HepG2 (cell line): ENCODE results near the gene PSMG1. TPM values are rescaled to one million over a fixed set of nuclear protein-coding genes. Genes with fewer than 3 reads are reported as not detected.
A peak's percentile ranks its signal among the peaks of the same experiment; 100 is the strongest.

Source experiments
- ATAC-seq: fragments of 200-7000 bp; cut with Tn5 transposase; 3 replicates; pipeline ENCODE4 v1.9.1; 2020; ENCODE audit warnings: mild to moderate bottlenecking, moderate library complexity
- BruUV-seq: library from RNA; stranded (reverse); fragments of 400-500 nt; replicated peaks from 2 replicates; lab custom pipeline; 2021; lab: Mats Ljungman, UMichigan
- CTCF ChIA-PET: fragments of 300-600 bp; formaldehyde crosslinking; extraction: SDS; loops from one replicate; lab custom pipeline; 2021; ENCODE audit warnings: low total read pairs, inconsistent platforms, low intra/inter-chr PET ratio; lab: Yijun Ruan, JAX
- POLR2A ChIA-PET: fragments of 350-600 bp; sonication (Branson Sonifier 250); formaldehyde crosslinking; loops from one replicate; lab custom pipeline; 2020; ENCODE audit warnings: antibody characterized with exemption, inconsistent platforms; lab: Yijun Ruan, JAX
- DNase-seq: peaks from one replicate; pipeline ENCODE4 v3.0.0-alpha.2; 2015; ENCODE audit warnings: low spot score
- FAIRE-seq: peaks from 3 replicates; lab custom pipeline; 2011; peaks lifted over from hg19 to GRCh38; lab: Jason Lieb, UNC
- H2AFZ ChIP-seq: one replicate; pipeline ENCODE4 v1.6.1; 2011; ENCODE audit warnings: low read length, inconsistent platforms
- H3K27ac ChIP-seq: fragments of 300-600 bp; 3 replicates; pipeline ENCODE4 v1.8.0; 2011; ENCODE audit warnings: mixed run types, mild to moderate bottlenecking, mixed read lengths, low read length, inconsistent platforms; ENCODE audit not compliant: insufficient read depth; ENCODE audit errors: extremely low read length
- H3K27me3 ChIP-seq, 2 experiments: fragments of 200-600 bp in 1 of 2; 2 replicates in 1 of 2; 3 replicates in 1 of 2; pipeline versions ENCODE4 v1.6.0 to v1.8.0; 2011; ENCODE audit warnings: low read length in 2 of 2, mild to moderate bottlenecking in 2 of 2, moderate library complexity in 2 of 2, inconsistent platforms in 1 of 2; ENCODE audit not compliant: insufficient read depth in 2 of 2, control insufficient read depth in 1 of 2
- H3K36me3 ChIP-seq, 2 experiments: fragments of 200-600 bp in 1 of 2; replicated peaks in 1 of 2; 2 replicates in 1 of 2; 3 replicates in 1 of 2; pipeline versions ENCODE4 v1.5.1 to v1.8.0; 2011; ENCODE audit warnings: low read length in 2 of 2, inconsistent platforms in 1 of 2; ENCODE audit not compliant: insufficient read depth in 2 of 2, control insufficient read depth in 1 of 2
- H3K4me1 ChIP-seq: 2 replicates; pipeline ENCODE4 v1.5.1; 2012; ENCODE audit warnings: low read length, inconsistent platforms; ENCODE audit not compliant: insufficient read depth
- H3K4me2 ChIP-seq: 2 replicates; pipeline ENCODE4 v1.6.0; 2011; ENCODE audit warnings: low read depth, low read length, inconsistent platforms
- H3K4me3 ChIP-seq, 3 experiments: fragments of 200-600 bp in 1 of 3; sonication (generic), shearing (Covaris generic) in 1 of 3; replicated peaks in 1 of 3; 2 replicates each; pipeline ENCODE4 v1.5.1; 2011 to 2016; ENCODE audit warnings: low read length in 3 of 3, inconsistent platforms in 2 of 3, low read depth in 2 of 3, mild to moderate bottlenecking in 2 of 3, control low read depth in 1 of 3, mixed read lengths in 1 of 3; ENCODE audit not compliant: insufficient read depth in 1 of 3
- H3K79me2 ChIP-seq: one replicate; pipeline ENCODE4 v1.6.1; 2011; ENCODE audit warnings: low read length, inconsistent platforms; ENCODE audit not compliant: insufficient read depth
- H3K9ac ChIP-seq: 2 replicates; pipeline ENCODE4 v1.6.0; 2011; ENCODE audit warnings: mild to moderate bottlenecking, low read depth, low read length, inconsistent platforms; ENCODE audit not compliant: insufficient read depth
- H3K9me3 ChIP-seq: 2 replicates; pipeline ENCODE4 v1.5.1; 2012; ENCODE audit warnings: mild to moderate bottlenecking, low read length
- H4K20me1 ChIP-seq: 2 replicates; pipeline ENCODE4 v1.6.0; 2011; ENCODE audit warnings: inconsistent platforms, mild to moderate bottlenecking, low read length, moderate library complexity; ENCODE audit not compliant: insufficient read depth
- AHR ChIP-seq: IDR thresholded peaks from 2 replicates; pipeline ENCODE4 v1.6.1; 2018; ENCODE audit warnings: missing genetic modification reagents, missing compliant biosample characterization
- ERF ChIP-seq: IDR thresholded peaks from 2 replicates; pipeline ENCODE4 v1.6.1; 2018; ENCODE audit warnings: missing biosample characterization, missing genetic modification reagents
- FUBP1 ChIP-seq: sonication (generic); formaldehyde crosslinking; IDR thresholded peaks from 2 replicates; pipeline ENCODE4 v1.5.1; 2020; ENCODE audit warnings: missing genetic modification reagents, mild to moderate bottlenecking, borderline replicate concordance
- KLF9 ChIP-seq: IDR thresholded peaks from 2 replicates; pipeline ENCODE4 v1.6.1; 2016; ENCODE audit warnings: low read depth
- SKIL ChIP-seq: sonication (generic); formaldehyde crosslinking; IDR thresholded peaks from 2 replicates; pipeline ENCODE4 v1.8.0; 2022; ENCODE audit warnings: missing genetic modification reagents, mild to moderate bottlenecking, moderate library complexity, borderline replicate concordance
- TBX3 ChIP-seq: fragments of 450-650 bp; IDR thresholded peaks from 2 replicates; pipeline ENCODE4 v1.6.1; 2017; ENCODE audit warnings: antibody characterized with exemption, mild to moderate bottlenecking, inconsistent platforms, borderline replicate concordance
- ZMYM2 ChIP-seq: sonication (generic); formaldehyde crosslinking; IDR thresholded peaks from 2 replicates; pipeline ENCODE4 v1.8.0; 2022; ENCODE audit warnings: mild to moderate bottlenecking, missing genetic modification reagents
- ZNF274 ChIP-seq: sonication (generic); formaldehyde crosslinking; IDR thresholded peaks from 2 replicates; pipeline ENCODE4 v1.5.1; 2020; ENCODE audit warnings: mild to moderate bottlenecking, missing genetic modification reagents
- ZNF414 ChIP-seq: sonication (generic); formaldehyde crosslinking; IDR thresholded peaks from 2 replicates; pipeline ENCODE4 v1.5.0; 2020; ENCODE audit warnings: missing genetic modification reagents
- ZNF558 ChIP-seq: sonication (generic); formaldehyde crosslinking; IDR thresholded peaks from 2 replicates; pipeline ENCODE4 v1.9.0; 2022; ENCODE audit warnings: mild to moderate bottlenecking, missing genetic modification reagents, borderline replicate concordance
- ZNF629 ChIP-seq: sonication (generic); formaldehyde crosslinking; conservative IDR thresholded peaks from 2 replicates; pipeline ENCODE4 v1.5.0; 2020; ENCODE audit warnings: missing genetic modification reagents
- ZNF7 ChIP-seq: IDR thresholded peaks from 2 replicates; pipeline ENCODE4 v1.6.1; 2016; ENCODE audit warnings: missing biosample characterization, missing genetic modification reagents
- ZNF83 ChIP-seq: sonication (generic); formaldehyde crosslinking; IDR thresholded peaks from 2 replicates; pipeline ENCODE4 v1.4.0; 2020; ENCODE audit warnings: missing genetic modification reagents, mild to moderate bottlenecking, borderline replicate concordance
- WGBS: methylation state at CpG from one replicate; pipeline ENCODE4 v1.1.6; 2017; ENCODE audit warnings: low lambda C conversion rate; 5-methylcytosine and 5-hydroxymethylcytosine counted together
- in situ Hi-C: cut with HindIII; loops from 2 replicates; pipeline ENCODE4 v1.10.0; 2017; ENCODE audit warnings: low pct_unique_long_range_greater_than_20kb; ENCODE audit not compliant: extremely low pct_ligation_motif_present
- intact Hi-C: fragments of 100-400 bp; cut with micrococcal nuclease; formaldehyde crosslinking; loops from one replicate; pipeline ENCODE4 v1.10.0; 2022; ENCODE audit not compliant: unreplicated experiment
- polyA plus RNA-seq, 8 experiments: library from polyadenylated mRNA; depleted of rRNA in 3 of 8; stranded (reverse) in 7 of 8; unstranded in 1 of 8; fragments of >200 nt; fragmentation: Illumina TruSeq in 4 of 8; extraction: Trizol in 4 of 8; gene quantifications; 2 replicates each; pipeline versions ENCODE4 v1.2.1 to v1.2.3, GENCODE V29; 2011 to 2016; ENCODE audit warnings: low read depth in 4 of 8, missing spikeins in 1 of 8, mixed read lengths in 1 of 8; ENCODE audit not compliant: insufficient read depth in 1 of 8
- total RNA-seq, 5 experiments: library from RNA; depleted of rRNA; stranded (reverse); fragments of >200 nt; fragmentation: Illumina TruSeq; extraction: Trizol; gene quantifications; 2 replicates each; pipeline ENCODE4 v1.2.3, GENCODE V29; 2016; ENCODE audit warnings: low read depth in 1 of 5

PSMG1 gene
- total and polyA plus RNA-seq, 2 of the 13 experiments (the other 11 are each of a cell fraction or from before 2014, with no cell fraction given), result 63.6 to 173 TPM

GRCh38 chr21:39131791-39132190 is 51.5 kb downstream of the PSMG1 start:
- Histone ChIP-seq H3K27me3 (no peaks in the 10 kb centered on the region), H3K4me2 (peak overlapping the region; percentile 25), H4K20me1 (no peaks in the 10 kb centered on the region), H3K9ac (no peak overlapping the region), H3K4me1 (peaks cover 54% of the 10 kb centered on the region), H3K9me3 (peaks cover 10% of the 10 kb centered on the region), H3K27ac (no peak overlapping the region), H3K36me3 (no peaks in the 10 kb centered on the region), H3K4me3 (no peak overlapping the region), H3K79me2 (no peaks in the 10 kb centered on the region), H2AFZ (no peak overlapping the region)
- ATAC-seq (no peak), FAIRE-seq (no peak), DNase-seq (no peak)
- 15% methylated on average over 1 of the region's 1 CpG for WGBS
- intact Hi-C loops, result loop anchor here (10.0 kb wide), 1 partner anchor 327 kb away; the partner anchor contains the start of gene ETS2
- BruUV-seq, result no TSS peak
- ChIA-PET POLR2A (no interaction called here), CTCF (no interaction called here)
- in situ Hi-C loops, result loop anchor here (10.0 kb wide), 1 partner anchor 627 kb away; no protein-coding TSS in a partner anchor
- TF ChIP-seq ZNF558 (CRISPR knock-in tag) (no peak), ZNF7 (CRISPR knock-in tag) (no peak), TBX3 (no peak), ZNF274 (CRISPR knock-in tag) (no peak), KLF9 (CRISPR knock-in tag) (no peak), ZNF414 (CRISPR knock-in tag) (no peak), ERF (CRISPR knock-in tag) (no peak), SKIL (CRISPR knock-in tag) (no peak), ZMYM2 (CRISPR knock-in tag) (no peak), FUBP1 (CRISPR knock-in tag) (no peak), AHR (CRISPR knock-in tag) (no peak), ZNF83 (no peak), ZNF629 (CRISPR knock-in tag) (no peak)
